Mucosa of stomach (tissue), 1 donor: ENCODE measurements around the gene STXBP3.
"Not testable (repeated sequence)": the region's sequence is repeated elsewhere in the genome, so short reads cannot be mapped to it uniquely, and the experiment has no call there.

Source experiments
- H3K27me3 ChIP-seq: one replicate; pipeline ENCODE4 v1.7.0; 2013; ENCODE audit warnings: mild to moderate bottlenecking, low read length; ENCODE audit not compliant: control insufficient read depth, insufficient read depth
- H3K36me3 ChIP-seq: one replicate; pipeline ENCODE4 v1.7.0; 2013; ENCODE audit warnings: low read length; ENCODE audit not compliant: control insufficient read depth, insufficient read depth
- H3K4me1 ChIP-seq: one replicate; pipeline ENCODE4 v1.7.0; 2013; ENCODE audit warnings: mild to moderate bottlenecking, low read length; ENCODE audit not compliant: control insufficient read depth, insufficient read depth
- H3K4me3 ChIP-seq: one replicate; pipeline ENCODE4 v1.7.0; 2013; ENCODE audit warnings: low read length
- H3K9ac ChIP-seq: one replicate; pipeline ENCODE4 v1.7.0; 2013; ENCODE audit warnings: mild to moderate bottlenecking, low read length, moderate library complexity
- H3K9me3 ChIP-seq: one replicate; pipeline ENCODE4 v1.7.0; 2013; ENCODE audit warnings: mild to moderate bottlenecking, low read length, moderate library complexity; ENCODE audit not compliant: control insufficient read depth
- donor health status: Pancreatic carcinoma.

The STXBP3 gene

DNA sequence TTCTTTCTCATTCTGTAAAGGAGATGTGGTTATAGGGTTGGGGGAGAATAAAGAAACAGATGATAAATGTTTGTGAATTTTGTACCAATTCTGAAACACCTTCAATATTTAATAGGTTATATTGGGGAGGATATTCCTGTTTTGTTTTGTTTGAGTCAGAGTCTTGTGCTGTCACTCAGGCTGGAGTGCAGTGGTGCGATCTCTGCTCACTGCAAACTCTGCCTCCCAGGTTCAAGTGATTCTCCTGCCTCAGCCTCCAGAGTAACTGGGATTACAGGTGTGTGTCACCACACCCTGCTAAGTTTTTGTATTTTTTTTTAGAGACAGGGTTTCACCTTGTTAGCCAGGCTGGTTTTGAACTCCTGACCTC, 35.1 kb downstream of the STXBP3 start:
- H3K9me3 ChIP-seq, H3K4me1 ChIP-seq, H3K9ac ChIP-seq, H3K4me3 ChIP-seq, H3K27me3 ChIP-seq: not testable (repeated sequence)
- peaks cover 12% of the 10 kb centered on the region for H3K36me3 ChIP-seq

DNA sequence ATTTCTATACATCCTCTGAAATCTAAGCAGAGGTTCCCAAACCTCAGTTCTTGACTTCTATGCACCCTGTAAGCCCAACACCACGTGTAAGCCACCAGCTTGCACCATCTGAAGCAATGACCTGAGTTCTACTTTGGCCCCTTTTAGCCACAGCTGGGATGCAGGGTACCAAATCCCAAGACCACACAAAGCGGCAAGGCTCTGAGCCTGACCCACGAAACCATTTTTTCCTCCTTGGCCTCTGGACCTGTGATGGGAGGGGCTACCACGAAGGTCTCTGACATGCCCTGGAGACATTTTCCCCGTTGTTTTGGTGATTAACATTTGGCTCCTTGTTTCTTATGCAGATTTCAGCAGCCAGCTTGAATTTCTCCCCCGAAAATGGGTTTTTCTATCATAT, 38.8 kb downstream of the STXBP3 start:
- Histone ChIP-seq H3K36me3 (peaks cover 13% of the 10 kb centered on the region), H3K4me1 (no peaks in the 10 kb centered on the region), H3K27me3 (no peaks in the 10 kb centered on the region), H3K9me3 (no peaks in the 10 kb centered on the region), H3K4me3 (no peak overlapping the region), H3K9ac (no peak overlapping the region)

DNA sequence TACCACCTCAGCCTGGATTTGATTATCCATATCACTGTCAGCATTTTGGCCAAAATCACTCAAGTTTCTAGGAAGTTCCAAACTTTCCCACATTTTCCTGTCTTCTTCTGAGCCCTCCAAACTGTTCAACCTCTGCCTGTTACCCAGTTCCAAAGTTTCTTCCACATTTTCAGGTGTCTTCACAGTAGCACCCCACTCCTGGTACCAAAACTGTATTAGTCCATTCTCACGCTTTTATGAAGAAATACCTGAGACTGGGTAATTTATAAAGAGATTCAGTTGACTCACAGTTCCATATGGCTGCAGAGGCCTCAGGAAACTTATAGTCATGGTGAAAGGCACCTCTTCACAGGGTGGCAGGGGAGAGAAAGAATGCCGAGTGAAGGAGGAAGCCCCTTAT, 39.4 kb downstream of the STXBP3 start:
- Histone ChIP-seq H3K9me3 (no peaks in the 10 kb centered on the region), H3K9ac (no peak overlapping the region), H3K4me1 (no peaks in the 10 kb centered on the region), H3K36me3 (peaks cover 13% of the 10 kb centered on the region), H3K4me3 (no peak overlapping the region), H3K27me3 (no peaks in the 10 kb centered on the region)

DNA sequence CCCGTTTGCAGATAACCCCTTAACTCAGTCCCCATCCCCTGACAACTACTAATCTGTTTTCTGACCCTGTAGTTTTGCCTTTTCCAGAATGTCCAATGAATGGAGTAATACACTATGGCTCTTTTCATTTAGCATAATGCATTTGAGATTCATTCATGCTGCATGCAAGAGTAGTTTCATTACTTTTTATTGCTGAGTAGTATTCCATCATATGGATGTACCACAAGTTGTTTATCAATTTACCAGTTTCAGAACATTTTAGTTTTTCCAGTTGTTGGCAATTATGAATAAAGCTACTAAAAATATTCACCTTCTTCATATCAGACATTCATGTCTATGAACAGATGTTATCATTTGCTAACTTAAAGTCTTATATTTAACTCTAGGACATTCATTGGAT, 45.3 kb downstream of the STXBP3 start:
- Histone ChIP-seq H3K4me1 (no peaks in the 10 kb centered on the region), H3K4me3 (no peak overlapping the region), H3K36me3 (no peaks in the 10 kb centered on the region), H3K27me3 (no peaks in the 10 kb centered on the region), H3K9me3 (no peaks in the 10 kb centered on the region), H3K9ac (no peak overlapping the region)

DNA sequence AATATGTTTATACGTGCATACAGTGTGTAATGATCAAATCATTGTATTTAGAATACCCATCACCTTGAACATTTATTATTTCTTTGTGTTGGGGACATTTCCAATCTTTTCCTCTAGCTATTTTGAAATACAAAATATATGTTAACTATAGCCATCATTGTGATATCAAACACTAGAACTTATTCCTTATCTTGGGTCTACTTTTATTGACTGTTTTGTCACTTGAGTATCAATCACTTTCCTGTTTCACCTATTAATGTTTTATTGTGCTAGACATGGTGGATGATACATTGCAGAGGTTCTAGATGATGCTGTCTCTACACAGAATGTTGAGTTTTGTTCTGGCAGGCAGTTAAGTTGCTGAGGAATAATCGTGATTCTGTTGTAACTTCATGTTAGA, 45.9 kb downstream of the STXBP3 start:
- Histone ChIP-seq H3K4me3 (no peak overlapping the region), H3K27me3 (no peaks in the 10 kb centered on the region), H3K9ac (no peak overlapping the region), H3K36me3 (no peaks in the 10 kb centered on the region), H3K4me1 (no peaks in the 10 kb centered on the region), H3K9me3 (no peaks in the 10 kb centered on the region)

DNA sequence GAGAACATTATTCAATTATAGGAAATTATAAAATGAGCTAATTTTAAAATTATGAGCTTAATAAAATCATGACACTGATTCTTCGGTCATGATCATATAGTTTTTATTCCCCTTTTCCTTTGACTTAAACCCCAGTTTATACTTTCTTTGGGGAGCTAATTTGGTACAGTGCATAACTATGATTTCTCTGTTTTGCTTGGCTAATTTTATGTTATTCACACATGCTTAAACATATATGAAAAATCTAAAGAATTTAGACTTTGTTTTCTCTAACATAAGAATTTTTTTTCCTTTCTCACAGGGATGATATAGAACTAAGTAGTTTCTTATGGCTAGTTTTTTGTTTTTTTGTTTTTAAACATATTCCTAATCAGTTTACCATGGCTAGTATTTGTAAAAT, 52.5 kb downstream of the STXBP3 start:
- Histone ChIP-seq H3K36me3 (no peaks in the 10 kb centered on the region), H3K4me1 (no peaks in the 10 kb centered on the region), H3K27me3 (no peaks in the 10 kb centered on the region), H3K9ac (no peak overlapping the region), H3K4me3 (no peak overlapping the region), H3K9me3 (no peaks in the 10 kb centered on the region)

DNA sequence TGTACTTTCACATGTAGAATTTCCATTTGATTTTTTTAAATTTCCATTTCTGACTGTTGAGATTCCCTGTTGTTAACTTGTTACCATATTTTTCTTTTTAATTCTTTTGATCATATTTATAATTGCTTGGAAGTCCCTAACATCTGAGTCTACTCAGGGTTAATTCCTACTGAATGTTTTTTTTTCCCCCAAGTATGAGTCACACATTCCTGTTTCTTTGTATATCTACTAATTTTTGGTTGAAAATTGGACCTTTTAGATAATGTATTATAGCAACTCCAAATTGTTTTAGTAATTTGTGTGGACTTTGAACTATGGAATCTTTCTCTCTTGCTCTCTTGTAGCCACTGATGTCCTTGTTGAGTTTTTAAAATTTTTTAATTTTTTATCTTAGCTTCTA, 54.6 kb downstream of the STXBP3 start:
- Histone ChIP-seq H3K4me3 (no peak overlapping the region), H3K9me3 (no peaks in the 10 kb centered on the region), H3K27me3 (no peaks in the 10 kb centered on the region), H3K9ac (no peak overlapping the region), H3K4me1 (no peaks in the 10 kb centered on the region), H3K36me3 (no peaks in the 10 kb centered on the region)

DNA sequence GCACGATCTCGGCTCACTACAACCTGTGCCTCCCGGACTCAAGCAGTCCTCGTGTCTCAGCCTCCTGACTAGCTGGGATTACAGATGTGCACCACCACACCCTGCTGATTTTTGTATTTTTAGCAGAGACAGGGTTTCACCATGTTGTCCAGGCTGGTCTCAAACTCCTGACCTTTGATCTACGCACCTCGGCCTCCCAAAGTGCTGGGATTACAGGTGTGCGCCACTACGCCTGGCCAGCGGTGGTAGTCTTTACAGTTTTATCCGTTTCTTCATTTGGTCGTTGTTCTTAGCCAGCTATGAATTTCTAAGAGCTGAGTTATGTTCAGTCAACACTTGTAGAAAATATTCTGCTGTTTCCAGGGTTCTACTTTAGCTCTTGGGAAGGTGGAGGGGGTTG, 57.1 kb downstream of the STXBP3 start:
- H3K9ac ChIP-seq, result no peak overlapping the region
- no peaks in the 10 kb centered on the region for H3K9me3 ChIP-seq
- no peaks in the 10 kb centered on the region for H3K4me1 ChIP-seq
- H3K4me3 ChIP-seq, result no peak overlapping the region
- no peaks in the 10 kb centered on the region for H3K36me3 ChIP-seq
- H3K27me3 ChIP-seq, result no peaks in the 10 kb centered on the region

DNA sequence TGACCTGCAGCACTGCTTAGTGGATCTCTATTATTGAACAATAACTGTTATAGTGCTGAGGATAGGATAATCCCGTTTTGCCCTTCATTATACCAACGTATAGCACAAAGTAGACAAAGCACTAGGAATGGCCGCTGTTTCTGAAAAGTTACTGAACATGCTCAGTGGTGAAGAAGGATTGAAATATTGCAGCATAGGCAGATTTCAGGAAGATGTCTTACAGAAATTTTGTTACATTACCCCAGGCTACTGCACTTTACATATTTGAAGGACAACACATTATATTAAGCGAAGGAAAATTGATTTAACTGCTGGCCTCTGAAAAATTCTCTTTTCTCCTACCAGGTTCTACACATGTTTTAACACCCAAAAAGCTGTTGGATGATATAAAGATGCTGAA, 62.0 kb downstream of the STXBP3 start:
- no peaks in the 10 kb centered on the region for H3K36me3 ChIP-seq
- H3K27me3 ChIP-seq, result no peaks in the 10 kb centered on the region
- no peaks in the 10 kb centered on the region for H3K4me1 ChIP-seq
- no peak overlapping the region for H3K4me3 ChIP-seq
- H3K9me3 ChIP-seq, result no peaks in the 10 kb centered on the region
- no peak overlapping the region for H3K9ac ChIP-seq

DNA sequence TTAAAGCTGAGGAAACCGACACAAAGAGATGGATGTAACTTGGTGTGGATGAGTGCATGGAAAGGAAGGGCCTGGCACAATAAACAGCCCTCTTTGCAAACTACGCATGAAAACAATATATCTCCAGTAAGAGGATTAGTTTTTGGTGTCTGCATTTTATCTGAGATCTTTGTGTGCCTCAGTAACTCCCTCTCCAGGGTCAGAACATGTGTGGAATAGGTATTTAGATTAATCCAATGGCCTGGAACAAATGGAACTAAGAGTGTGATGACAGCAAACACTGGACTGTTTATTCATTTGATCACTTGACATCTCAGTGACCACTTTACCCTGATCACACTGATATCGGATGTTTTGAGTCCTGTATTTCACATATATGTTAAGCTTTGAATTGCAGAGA, 65.1 kb downstream of the STXBP3 start:
- Histone ChIP-seq H3K4me3 (no peak overlapping the region), H3K27me3 (no peaks in the 10 kb centered on the region), H3K36me3 (no peaks in the 10 kb centered on the region), H3K9ac (no peak overlapping the region), H3K9me3 (no peaks in the 10 kb centered on the region), H3K4me1 (peaks cover 3% of the 10 kb centered on the region)

DNA sequence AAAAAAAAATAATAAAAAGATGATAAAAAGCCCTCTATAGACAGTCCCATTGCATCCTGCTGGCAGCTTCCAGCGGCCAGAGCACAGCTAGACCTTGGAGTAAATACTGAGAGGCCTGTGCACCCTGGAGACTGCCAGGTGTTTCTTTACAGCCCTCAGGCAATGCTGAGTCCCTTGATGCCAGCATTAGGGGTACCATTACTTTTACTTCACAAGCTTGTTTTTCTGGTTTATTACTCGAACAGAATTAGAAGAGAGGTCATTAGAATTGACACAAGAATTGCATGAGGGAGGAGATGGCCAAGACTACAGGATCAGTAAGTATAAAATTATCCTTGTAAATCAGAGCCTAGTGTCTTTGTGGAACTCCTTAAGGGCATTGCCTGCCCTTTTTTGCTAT, 66.9 kb downstream of the STXBP3 start:
- Histone ChIP-seq H3K9ac (no peak overlapping the region), H3K36me3 (no peaks in the 10 kb centered on the region), H3K27me3 (no peaks in the 10 kb centered on the region), H3K4me3 (no peak overlapping the region), H3K9me3 (no peaks in the 10 kb centered on the region), H3K4me1 (peaks cover 9% of the 10 kb centered on the region)

DNA sequence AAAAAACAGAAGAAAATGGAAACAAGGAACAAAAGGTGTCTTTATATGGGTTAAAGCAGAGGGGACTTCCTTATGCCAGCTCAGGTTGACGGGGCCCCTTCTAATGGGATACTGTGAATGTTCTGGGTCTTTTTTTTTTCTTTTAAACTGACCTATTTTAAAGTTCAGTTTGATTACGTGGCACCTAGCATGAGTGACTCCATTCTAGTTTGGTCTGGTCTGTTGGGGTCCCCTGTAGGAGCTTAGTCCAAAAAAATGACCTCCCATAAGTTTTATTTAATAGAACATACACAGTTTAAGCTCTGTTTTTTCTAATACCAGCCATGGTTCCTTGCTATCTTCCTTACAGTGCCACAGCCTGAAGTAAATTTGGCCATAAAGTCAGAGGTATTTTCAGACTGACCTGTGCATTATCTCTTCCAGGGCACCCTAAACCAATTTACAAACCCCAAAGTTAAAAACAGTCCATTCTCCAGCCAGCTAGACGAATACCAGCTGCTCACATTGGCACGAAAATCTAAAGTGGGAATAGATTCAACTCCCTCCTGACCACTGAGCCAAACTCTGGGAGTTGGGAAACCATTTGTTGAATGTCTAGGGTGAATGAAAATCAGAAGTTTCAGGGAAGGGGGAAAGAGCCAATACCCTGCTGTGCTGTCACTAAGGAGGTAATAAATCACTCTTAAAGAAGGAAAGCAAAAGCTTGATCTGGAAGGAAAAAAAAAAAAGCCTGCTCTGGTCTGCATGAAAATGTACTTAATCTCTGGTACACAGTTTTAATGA, 68.1 kb downstream of the STXBP3 start:
- Histone ChIP-seq H3K9me3 (no peaks in the 10 kb centered on the region), H3K4me3 (no peak overlapping the region), H3K4me1 (peaks cover 9% of the 10 kb centered on the region), H3K27me3 (no peaks in the 10 kb centered on the region), H3K36me3 (no peaks in the 10 kb centered on the region), H3K9ac (no peak overlapping the region)

DNA sequence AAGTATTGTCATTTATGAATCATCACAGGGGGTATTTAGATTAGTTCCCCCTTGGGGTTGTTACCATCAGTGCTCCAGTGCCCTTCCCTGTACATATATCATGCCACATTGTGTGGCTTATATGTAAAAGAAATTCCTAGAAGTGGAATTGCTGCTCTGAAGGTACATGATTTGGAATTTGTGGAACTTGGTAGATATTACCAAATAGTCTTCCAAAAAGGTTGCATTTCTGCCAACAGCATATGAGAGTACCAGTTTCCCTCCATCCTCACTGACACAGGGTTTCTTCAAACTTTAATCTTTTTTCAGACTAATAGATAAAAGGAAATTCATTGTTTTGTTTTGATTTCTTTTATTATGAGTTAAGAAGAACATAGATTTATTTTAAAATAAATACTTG, 69.1 kb downstream of the STXBP3 start:
- H3K9ac ChIP-seq, result no peak overlapping the region
- no peak overlapping the region for H3K4me3 ChIP-seq
- H3K9me3 ChIP-seq, result no peaks in the 10 kb centered on the region
- no peaks in the 10 kb centered on the region for H3K36me3 ChIP-seq
- H3K27me3 ChIP-seq, result no peaks in the 10 kb centered on the region
- H3K4me1 ChIP-seq, result peaks cover 9% of the 10 kb centered on the region
